Measurements from ENCODE around the gene ZBTB3.
A peak's percentile ranks its signal among the peaks of the same experiment; 100 is the strongest.

The ZBTB3 gene

GRCh38 chr11:62726915-62727164, 27.1 kb downstream of the ZBTB3 start:
- H3K36me3 ChIP-seq (ENCODE audit: control insufficient read depth in 2 of 2, insufficient read depth in 1 of 2, low read length in 2 of 2) = peaks cover 12 to 54% of the 10 kb centered on the region in 2 experiments; a peak in 2 of 3 replicates
- H3K4me3 ChIP-seq (ENCODE audit: low read depth, low read length) = peak overlapping the region; percentile 93
- TF ChIP-seq ZNF660 (tag by site-specific recombination; IDR thresholded peaks at IDR 0.05) = 0 out of 2 replicates have a peak, but pooled peaks have one; percentile 43
- TF ChIP-seq ZSCAN4 (tag by site-specific recombination; IDR thresholded peaks at IDR 0.05) = no peak
- no peak for TF ChIP-seq PATZ1 (tag by site-specific recombination; IDR thresholded peaks at IDR 0.05)
- peak; percentile 42; the same call in 1 of the 2 replicates for TF ChIP-seq GLIS2 (tag by site-specific recombination; IDR thresholded peaks at IDR 0.05)
- no peak for TF ChIP-seq ZNF18 (tag by site-specific recombination; IDR thresholded peaks at IDR 0.05)
- no peak for TF ChIP-seq ZBTB7A (tag by site-specific recombination; IDR thresholded peaks at IDR 0.05; ENCODE audit: low read depth)
- H3K9me3 ChIP-seq (ENCODE audit: control insufficient read depth, insufficient read depth, low read depth, low read length) = no peaks in the 10 kb centered on the region
- ChIA-PET CTCF (interaction anchor here (0.6 to 1.0 kb wide), 3 partner anchors 27 to 159 kb away, joined by 3 to 6 read pairs (median 4); partner anchors contain the start of gene ZBTB3), POLR2A (interaction anchor here (0.6 to 10.0 kb wide), 34 partner anchors 9 to 162 kb away, joined by 3 to 137 read pairs (median 8); partner anchors contain the start of genes BSCL2, C11orf98, CSKMT and EEF1G)
- H3K27ac ChIP-seq (ENCODE audit: extremely low read depth, low read depth, low read length) = peak overlapping the region; percentile 98
- peaks cover 4% of the 10 kb centered on the region; the same call in 1 of the 2 replicates for H3K4me1 ChIP-seq (ENCODE audit: control insufficient read depth, insufficient read depth, low read length)

- H3K4me3 ChIP-seq (ENCODE audit: low read depth, low read length) = peak overlapping the region; percentile 93
- ChIA-PET CTCF (interaction anchor here (0.7 kb wide), 1 partner anchor 27 kb away, joined by 3 read pairs; the partner anchor contains the start of gene ZBTB3), POLR2A (interaction anchor here (0.5 to 10.0 kb wide), 26 partner anchors 8 to 388 kb away, joined by 3 to 137 read pairs (median 13); partner anchors contain the start of genes BSCL2, C11orf98, CSKMT and EEF1G)
- no peaks in the 10 kb centered on the region for H3K9me3 ChIP-seq (ENCODE audit: control insufficient read depth, insufficient read depth, low read depth, low read length)
- peaks cover 4% of the 10 kb centered on the region; the same call in 1 of the 2 replicates for H3K4me1 ChIP-seq (ENCODE audit: control insufficient read depth, insufficient read depth, low read length)
- H3K36me3 ChIP-seq (ENCODE audit: control insufficient read depth in 2 of 2, insufficient read depth in 1 of 2, low read length in 2 of 2) = peaks cover 11 to 58% of the 10 kb centered on the region in 2 experiments; a peak in 2 of 3 replicates
- no peak for TF ChIP-seq ZNF350 (tag by site-specific recombination; IDR thresholded peaks at IDR 0.05)
- no peak for TF ChIP-seq IKZF3 (tag by site-specific recombination; IDR thresholded peaks at IDR 0.05)
- peak; percentile 75 for TF ChIP-seq ZNF513 (tag by site-specific recombination; IDR thresholded peaks at IDR 0.05)
- no peak for TF ChIP-seq ZBTB7A (tag by site-specific recombination; IDR thresholded peaks at IDR 0.05; ENCODE audit: low read depth)
- peak; percentile 39; the same call in 1 of the 2 replicates for TF ChIP-seq YY2 (tag by site-specific recombination; IDR thresholded peaks at IDR 0.05)
- 0 out of 2 replicates have a peak, but pooled peaks have one; percentile 21 for TF ChIP-seq ZNF645 (tag by site-specific recombination; IDR thresholded peaks at IDR 0.05)
- TF ChIP-seq ZXDB (tag by site-specific recombination; IDR thresholded peaks at IDR 0.05) = peak; percentile 43; the same call in 1 of the 2 replicates
- TF ChIP-seq SCRT2 (tag by site-specific recombination; IDR thresholded peaks at IDR 0.05) = peak; percentile 51; the same call in 1 of the 2 replicates
- H3K27ac ChIP-seq (ENCODE audit: extremely low read depth, low read depth, low read length) = peak overlapping the region; percentile 98
These were observed 27.6 kb downstream of the ZBTB3 start for GRCh38 chr11:62726156-62726914.

Measured in HEK293 (cell line).